Thymus (tissue), 11 donors: ENCODE measurements around the gene ENTPD5. TPM values are rescaled to one million over a fixed set of nuclear protein-coding genes. Genes with fewer than 3 reads are reported as not detected.
"Not testable (repeated sequence)": the region's sequence is repeated elsewhere in the genome, so short reads cannot be mapped to it uniquely, and the experiment has no call there.

Source experiments
- DNase-seq, 9 donors: peaks; one replicate each; pipeline ENCODE4 v3.0.0-alpha.2; 2013; ENCODE audit warnings: low spot score in 9 of 9, low read depth in 6 of 9, missing footprints in 1 of 9
- H3K27ac ChIP-seq, 2 donors: one replicate each; pipeline ENCODE4 v1.5.1; 2013; ENCODE audit warnings: control low read depth in 1 of 2, low read depth in 1 of 2, low read length in 1 of 2, mild to moderate bottlenecking in 1 of 2, moderate library complexity in 1 of 2
- H3K27me3 ChIP-seq, 2 donors: one replicate each; pipeline ENCODE4 v1.5.1; 2013; ENCODE audit warnings: low read length in 1 of 2; ENCODE audit not compliant: control insufficient read depth in 2 of 2, insufficient read depth in 1 of 2
- H3K36me3 ChIP-seq, 2 donors: one replicate each; pipeline ENCODE4 v1.5.1; 2013; ENCODE audit warnings: low read length in 1 of 2, mild to moderate bottlenecking in 1 of 2, moderate library complexity in 1 of 2; ENCODE audit not compliant: control insufficient read depth in 2 of 2, insufficient read depth in 2 of 2
- H3K4me1 ChIP-seq, 2 donors: one replicate each; pipeline ENCODE4 v1.5.1; 2013; ENCODE audit warnings: low read length in 2 of 2; ENCODE audit not compliant: control insufficient read depth in 2 of 2, insufficient read depth in 2 of 2
- H3K4me3 ChIP-seq, 2 donors: one replicate each; pipeline ENCODE4 v1.5.1; 2013; ENCODE audit warnings: low read length in 2 of 2, control low read depth in 1 of 2, mild to moderate bottlenecking in 1 of 2
- H3K9me3 ChIP-seq, 2 donors: one replicate each; pipeline ENCODE4 v1.5.1; 2013; ENCODE audit warnings: low read length in 1 of 2, mild to moderate bottlenecking in 1 of 2; ENCODE audit not compliant: control insufficient read depth in 2 of 2, insufficient read depth in 1 of 2
- WGBS: extraction: QIAGEN DNeasy Blood & Tissue Kit; methylation state at CpG from one replicate; pipeline ENCODE4 v1.1.7; 2013; 5-methylcytosine and 5-hydroxymethylcytosine counted together
- polyA plus RNA-seq: library from polyadenylated mRNA; stranded (reverse); fragments of 200-250 nt; gene quantifications from one replicate; pipeline ENCODE4 v1.2.3, GENCODE V29; 2013
- total RNA-seq: library from RNA; stranded (reverse); fragments of 120-200 nt; gene quantifications from one replicate; pipeline ENCODE4 v1.2.4, GENCODE V29; 2013
- donor health status: healthy.

ENTPD5 gene
- total and polyA plus RNA-seq, 2 donors, result 3.5 to 6.2 TPM

- 97% methylated on average over 2 of the region's 2 CpGs for WGBS
- H3K4me3 ChIP-seq, result no peak overlapping the region
Observed at GRCh38 chr14:73937012-73937411, 82.1 kb downstream of the ENTPD5 start.

GRCh38 chr14:73936548-73936947, 82.5 kb downstream of the ENTPD5 start:
- Histone ChIP-seq H3K36me3 (peaks cover 27 to 36% of the 10 kb centered on the region in 2 donors), H3K27ac (no peak overlapping the region), H3K9me3 (no peaks in the 10 kb centered on the region), H3K27me3 (no peaks in the 10 kb centered on the region), H3K4me3 (no peak overlapping the region), H3K4me1 (no peaks in the 10 kb centered on the region)
- DNase-seq, result no peak
- WGBS, result 98% methylated on average over 1 of the region's 1 CpG

More at GRCh38 chr14:73937012-73937411, 82.1 kb downstream of the ENTPD5 start:
- Histone ChIP-seq H3K9me3 (no peaks in the 10 kb centered on the region), H3K4me1 (no peaks in the 10 kb centered on the region), H3K27ac (no peak overlapping the region), H3K27me3 (no peaks in the 10 kb centered on the region), H3K36me3 (peaks cover 23 to 31% of the 10 kb centered on the region in 2 donors)
- no peak for DNase-seq

GRCh38 chr14:73935666-73936065, 83.4 kb downstream of the ENTPD5 start:
- no peak overlapping the region for H3K4me3 ChIP-seq
- DNase-seq, result no peak

GRCh38 chr14:73924337-73924736, 94.8 kb downstream of the ENTPD5 start:
- Histone ChIP-seq H3K36me3 (peaks cover 49 to 89% of the 10 kb centered on the region in 2 donors), H3K9me3 (no peaks in the 10 kb centered on the region), H3K27me3 (no peaks in the 10 kb centered on the region), H3K27ac (no peak overlapping the region), H3K4me1 (no peaks in the 10 kb centered on the region), H3K4me3 (no peak overlapping the region)
- DNase-seq, result no peak
- WGBS, result 88% methylated on average over 5 of the region's 5 CpGs

More at GRCh38 chr14:73935666-73936065, 83.4 kb downstream of the ENTPD5 start:
- Histone ChIP-seq H3K27ac (no peak overlapping the region), H3K27me3 (no peaks in the 10 kb centered on the region), H3K4me1 (no peaks in the 10 kb centered on the region), H3K9me3 (no peaks in the 10 kb centered on the region), H3K36me3 (peaks cover 32 to 41% of the 10 kb centered on the region in 2 donors)
- 98% methylated on average over 2 of the region's 2 CpGs for WGBS

- H3K27me3 ChIP-seq, H3K9me3 ChIP-seq, DNase-seq, H3K4me1 ChIP-seq, H3K4me3 ChIP-seq, H3K27ac ChIP-seq: not testable (repeated sequence)
- peaks cover 49 to 63% of the 10 kb centered on the region in 2 donors for H3K36me3 ChIP-seq
- 100% methylated on average over 2 of the region's 2 CpGs for WGBS
Observed at GRCh38 chr14:73919457-73919856, 99.6 kb downstream of the ENTPD5 start.

GRCh38 chr14:73916324-73916723, 102.8 kb downstream of the ENTPD5 start:
- Histone ChIP-seq H3K4me1 (no peaks in the 10 kb centered on the region), H3K36me3 (peaks cover 47 to 55% of the 10 kb centered on the region in 2 donors), H3K9me3 (no peaks in the 10 kb centered on the region), H3K27ac (no peak overlapping the region), H3K27me3 (no peaks in the 10 kb centered on the region), H3K4me3 (no peak overlapping the region)
- 96% methylated on average over 6 of the region's 6 CpGs for WGBS
- DNase-seq, result no peak

- H3K36me3 ChIP-seq, result peaks cover 54 to 60% of the 10 kb centered on the region in 2 donors
- DNase-seq, result no peak
- WGBS, result 97% methylated on average over 3 of the region's 3 CpGs
Observed at GRCh38 chr14:73913256-73913655, 105.8 kb downstream of the ENTPD5 start.

GRCh38 chr14:73909681-73910080, 109.4 kb downstream of the ENTPD5 start:
- Histone ChIP-seq H3K27ac (no peak overlapping the region), H3K4me3 (no peak overlapping the region), H3K36me3 (peaks cover 65 to 71% of the 10 kb centered on the region in 2 donors), H3K4me1 (no peaks in the 10 kb centered on the region), H3K27me3 (no peaks in the 10 kb centered on the region), H3K9me3 (no peaks in the 10 kb centered on the region)
- DNase-seq, result no peak
- WGBS, result 98% methylated on average over 1 of the region's 1 CpG

More at GRCh38 chr14:73913256-73913655, 105.8 kb downstream of the ENTPD5 start:
- Histone ChIP-seq H3K9me3 (no peaks in the 10 kb centered on the region), H3K27ac (no peak overlapping the region), H3K4me3 (no peak overlapping the region), H3K27me3 (no peaks in the 10 kb centered on the region), H3K4me1 (no peaks in the 10 kb centered on the region)
